Parathyroid adenoma (tissue), 2 donors: Measurements from ENCODE around the gene PRKAG3.

Source experiments
- H2AFZ ChIP-seq: fragments of 300-600 bp; sonication (generic); one replicate; pipeline ENCODE4 v1.7.0; 2017; ENCODE audit warnings: antibody characterized with exemption, mild to moderate bottlenecking
- H3K27ac ChIP-seq: fragments of 300-600 bp; sonication (generic); one replicate; pipeline ENCODE4 v1.7.0; 2017
- H3K27me3 ChIP-seq: fragments of 300-600 bp; sonication (generic); one replicate; pipeline ENCODE4 v1.7.0; 2017; ENCODE audit warnings: low read length; ENCODE audit not compliant: control insufficient read depth, insufficient read depth
- H3K36me3 ChIP-seq: fragments of 300-600 bp; sonication (generic); one replicate; pipeline ENCODE4 v1.7.0; 2017; ENCODE audit warnings: low read length; ENCODE audit not compliant: control insufficient read depth, insufficient read depth
- H3K4me1 ChIP-seq: fragments of 300-600 bp; sonication (generic); one replicate; pipeline ENCODE4 v1.7.0; 2017; ENCODE audit warnings: control low read depth
- H3K4me2 ChIP-seq: fragments of 300-600 bp; sonication (generic); one replicate; pipeline ENCODE4 v1.7.0; 2017; ENCODE audit warnings: low read length
- H3K4me3 ChIP-seq: fragments of 300-600 bp; sonication (generic); one replicate; pipeline ENCODE4 v1.7.0; 2017; ENCODE audit warnings: low read depth, low read length
- H3K79me2 ChIP-seq: fragments of 300-600 bp; sonication (generic); one replicate; pipeline ENCODE4 v1.7.0; 2017; ENCODE audit warnings: control low read depth
- H3K9ac ChIP-seq: fragments of 300-600 bp; sonication (generic); one replicate; pipeline ENCODE4 v1.7.0; 2017; ENCODE audit warnings: mild to moderate bottlenecking
- H3K9me3 ChIP-seq: fragments of 300-600 bp; sonication (generic); one replicate; pipeline ENCODE4 v1.7.0; 2017; ENCODE audit warnings: low read length; ENCODE audit not compliant: control insufficient read depth
- TF ChIP-seq, protein P1 (sequence below): fragments of 300-600 bp; sonication (generic); IDR thresholded peaks from one replicate; pipeline ENCODE4 v1.7.0; 2017; ENCODE audit warnings: antibody characterized with exemption, mild to moderate bottlenecking
- donor health status: primary hyperparathyroidism.

Gene PRKAG3

DNA sequence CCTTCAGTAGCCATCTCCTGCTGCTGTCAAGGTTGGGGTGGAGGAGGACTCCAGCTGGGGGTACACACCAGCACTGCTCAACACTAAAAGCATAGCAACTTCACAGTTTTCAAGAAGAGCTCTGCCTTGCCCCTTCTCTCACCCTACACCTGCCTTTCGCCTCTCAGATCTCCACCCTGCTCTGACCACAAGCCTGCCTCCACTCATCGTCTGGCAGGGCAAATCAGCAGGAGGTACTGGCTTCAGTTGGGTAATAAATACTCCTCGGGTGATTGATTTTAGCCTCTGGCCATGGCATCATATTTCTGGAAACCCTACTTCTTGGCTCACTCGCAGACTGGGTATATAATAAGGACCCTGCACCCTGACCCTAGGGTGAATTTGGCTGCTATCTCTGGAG lies 3.1 kb upstream of the PRKAG3 start:
- H3K36me3 ChIP-seq = no peaks in the 10 kb centered on the region
- no peaks in the 10 kb centered on the region for H3K79me2 ChIP-seq
- H3K27ac ChIP-seq = no peak overlapping the region
- no peak overlapping the region for H2AFZ ChIP-seq
- no peak overlapping the region for H3K9ac ChIP-seq
- TF ChIP-seq, protein P1, sequence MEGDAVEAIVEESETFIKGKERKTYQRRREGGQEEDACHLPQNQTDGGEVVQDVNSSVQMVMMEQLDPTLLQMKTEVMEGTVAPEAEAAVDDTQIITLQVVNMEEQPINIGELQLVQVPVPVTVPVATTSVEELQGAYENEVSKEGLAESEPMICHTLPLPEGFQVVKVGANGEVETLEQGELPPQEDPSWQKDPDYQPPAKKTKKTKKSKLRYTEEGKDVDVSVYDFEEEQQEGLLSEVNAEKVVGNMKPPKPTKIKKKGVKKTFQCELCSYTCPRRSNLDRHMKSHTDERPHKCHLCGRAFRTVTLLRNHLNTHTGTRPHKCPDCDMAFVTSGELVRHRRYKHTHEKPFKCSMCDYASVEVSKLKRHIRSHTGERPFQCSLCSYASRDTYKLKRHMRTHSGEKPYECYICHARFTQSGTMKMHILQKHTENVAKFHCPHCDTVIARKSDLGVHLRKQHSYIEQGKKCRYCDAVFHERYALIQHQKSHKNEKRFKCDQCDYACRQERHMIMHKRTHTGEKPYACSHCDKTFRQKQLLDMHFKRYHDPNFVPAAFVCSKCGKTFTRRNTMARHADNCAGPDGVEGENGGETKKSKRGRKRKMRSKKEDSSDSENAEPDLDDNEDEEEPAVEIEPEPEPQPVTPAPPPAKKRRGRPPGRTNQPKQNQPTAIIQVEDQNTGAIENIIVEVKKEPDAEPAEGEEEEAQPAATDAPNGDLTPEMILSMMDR = no peak
- H3K4me2 ChIP-seq = no peak overlapping the region
- no peaks in the 10 kb centered on the region for H3K27me3 ChIP-seq
- no peaks in the 10 kb centered on the region for H3K9me3 ChIP-seq
- no peaks in the 10 kb centered on the region for H3K4me1 ChIP-seq
- H3K4me3 ChIP-seq = no peak overlapping the region

- Histone ChIP-seq H3K27me3 (no peaks in the 10 kb centered on the region), H3K27ac (no peak overlapping the region), H3K9ac (no peak overlapping the region), H3K4me3 (no peak overlapping the region), H3K4me2 (no peak overlapping the region), H3K4me1 (no peaks in the 10 kb centered on the region), H3K9me3 (no peaks in the 10 kb centered on the region), H2AFZ (no peak overlapping the region), H3K36me3 (no peaks in the 10 kb centered on the region), H3K79me2 (no peaks in the 10 kb centered on the region)
- TF ChIP-seq, protein P1 = no peak
These were observed 1.5 kb upstream of the PRKAG3 start for GRCh38 chr2:218833023-218833609.

GRCh38 chr2:218832520-218832919 lies 917 bp upstream of the PRKAG3 start:
- Histone ChIP-seq H3K27me3 (no peaks in the 10 kb centered on the region), H2AFZ (no peak overlapping the region), H3K4me2 (no peak overlapping the region), H3K9ac (no peak overlapping the region), H3K27ac (no peak overlapping the region), H3K4me1 (no peaks in the 10 kb centered on the region), H3K36me3 (no peaks in the 10 kb centered on the region), H3K4me3 (no peak overlapping the region), H3K79me2 (no peaks in the 10 kb centered on the region), H3K9me3 (no peaks in the 10 kb centered on the region)
- TF ChIP-seq, protein P1 = no peak

- H3K9ac ChIP-seq = no peak overlapping the region
- H3K4me2 ChIP-seq = no peak overlapping the region
- H3K4me1 ChIP-seq = no peaks in the 10 kb centered on the region
- H3K4me3 ChIP-seq = no peak overlapping the region
- H3K79me2 ChIP-seq = no peaks in the 10 kb centered on the region
- H3K36me3 ChIP-seq = no peaks in the 10 kb centered on the region
- no peak overlapping the region for H2AFZ ChIP-seq
- no peak overlapping the region for H3K27ac ChIP-seq
- TF ChIP-seq, protein P1 = no peak
- no peaks in the 10 kb centered on the region for H3K27me3 ChIP-seq
- H3K9me3 ChIP-seq = no peaks in the 10 kb centered on the region
These were observed 478 bp upstream of the PRKAG3 start for GRCh38 chr2:218832081-218832480.
